Right ventricle myocardium inferior (tissue), 1 donor: ENCODE measurements around the gene CSRNP3. TPM values are rescaled to one million over a fixed set of nuclear protein-coding genes. Genes with fewer than 3 reads are reported as not detected.
"Not testable (repeated sequence)": the region's sequence is repeated elsewhere in the genome, so short reads cannot be mapped to it uniquely, and the experiment has no call there.

Experiments used
- ATAC-seq: fragments of 200-7000 bp; cut with Tn5 transposase; one replicate; pipeline ENCODE4 v1.9.1; 2020; ENCODE audit warnings: mild to moderate bottlenecking, moderate library complexity
- DNase-seq: peaks from one replicate; pipeline ENCODE4 v3.0.0; 2021; ENCODE audit errors: missing footprints
- intact Hi-C: fragments of 100-400 bp; cut with DNase I; formaldehyde crosslinking; loops from one replicate; pipeline ENCODE4 v1.11.0; 2022
- total RNA-seq: library from RNA; stranded (reverse); fragmentation: NEBNext Ultra II Directional; extraction: Animal tissue kit (Norgen Biotek cat#: 25700); gene quantifications from one replicate; pipeline ENCODE4 v1.2.1, GENCODE V29; 2021
- donor health status: DM: no; HTN: yes; CAD: no; lungs with severe emphysema.

Gene CSRNP3
- total RNA-seq, 1 donor from 2014 or later, result 5.1 TPM

- intact Hi-C loops, result loop anchor here (10.0 kb wide), 1 partner anchor 111 kb away; no protein-coding TSS in a partner anchor
Observed at GRCh38 chr2:165573534-165574461, 104.3 kb downstream of the CSRNP3 start.

GRCh38 chr2:165575044-165575615 is 105.6 kb downstream of the CSRNP3 start:
- ATAC-seq, result no peak
- DNase-seq, result no peak
- intact Hi-C loops, result loop anchor here (10.0 kb wide), 1 partner anchor 110 kb away; no protein-coding TSS in a partner anchor

More at GRCh38 chr2:165573534-165574461, 104.3 kb downstream of the CSRNP3 start:
- ATAC-seq (peak; percentile 84), DNase-seq (no peak)

GRCh38 chr2:165576409-165577154 is 107.1 kb downstream of the CSRNP3 start:
- intact Hi-C loops, result loop anchor here (10.0 kb wide), 1 partner anchor 108 kb away; no protein-coding TSS in a partner anchor
- no peak for DNase-seq
- no peak for ATAC-seq

- ATAC-seq (peak; percentile 31), DNase-seq (no peak)
- intact Hi-C loops, result no loop called here
Observed at GRCh38 chr2:165582409-165582808, 112.9 kb downstream of the CSRNP3 start.

GRCh38 chr2:165582863-165583506 is 113.5 kb downstream of the CSRNP3 start:
- no peak for DNase-seq
- intact Hi-C loops, result no loop called here
- ATAC-seq, result no peak

- intact Hi-C loops, result no loop called here
- no peak for DNase-seq
- ATAC-seq, result no peak
Observed at GRCh38 chr2:165584126-165584654, 114.7 kb downstream of the CSRNP3 start.

- ATAC-seq (no peak), DNase-seq (no peak)
- intact Hi-C loops, result no loop called here
Observed at GRCh38 chr2:165586019-165586418, 116.5 kb downstream of the CSRNP3 start.

- DNase-seq (no peak), ATAC-seq (no peak)
- intact Hi-C loops, result no loop called here
Observed at GRCh38 chr2:165587335-165587938, 117.9 kb downstream of the CSRNP3 start.

GRCh38 chr2:165590999-165591398 is 121.5 kb downstream of the CSRNP3 start:
- intact Hi-C loops, ATAC-seq, DNase-seq: not testable (repeated sequence)

GRCh38 chr2:165593081-165593480 is 123.6 kb downstream of the CSRNP3 start:
- intact Hi-C loops, result no loop called here

GRCh38 chr2:165594231-165594934 is 124.9 kb downstream of the CSRNP3 start:
- DNase-seq, result no peak
- ATAC-seq, result no peak
- intact Hi-C loops, result no loop called here

More at GRCh38 chr2:165593081-165593480, 123.6 kb downstream of the CSRNP3 start:
- DNase-seq (no peak), ATAC-seq (no peak)

GRCh38 chr2:165594935-165595255 is 125.4 kb downstream of the CSRNP3 start:
- intact Hi-C loops, result no loop called here
- ATAC-seq, result no peak
- no peak for DNase-seq

- DNase-seq (no peak), ATAC-seq (no peak)
- intact Hi-C loops, result no loop called here
Observed at GRCh38 chr2:165596788-165597187, 127.3 kb downstream of the CSRNP3 start.

GRCh38 chr2:165601065-165601830 is 131.8 kb downstream of the CSRNP3 start:
- no peak for ATAC-seq
- no peak for DNase-seq
- intact Hi-C loops, result no loop called here

GRCh38 chr2:165601928-165602521 is 132.5 kb downstream of the CSRNP3 start:
- intact Hi-C loops, result no loop called here
- ATAC-seq, result peak; percentile 62
- DNase-seq, result no peak

- ATAC-seq, result no peak
- intact Hi-C loops, result no loop called here
- DNase-seq, result no peak
Observed at GRCh38 chr2:165609672-165610071, 140.2 kb downstream of the CSRNP3 start.
